ENCODE results near the gene KCTD6. TPM values are rescaled to one million over a fixed set of nuclear protein-coding genes. Genes with fewer than 3 reads are reported as not detected.

The KCTD6 gene
- total RNA-seq, 1 experiment from 2014 or later, result 12.0 TPM

DNA sequence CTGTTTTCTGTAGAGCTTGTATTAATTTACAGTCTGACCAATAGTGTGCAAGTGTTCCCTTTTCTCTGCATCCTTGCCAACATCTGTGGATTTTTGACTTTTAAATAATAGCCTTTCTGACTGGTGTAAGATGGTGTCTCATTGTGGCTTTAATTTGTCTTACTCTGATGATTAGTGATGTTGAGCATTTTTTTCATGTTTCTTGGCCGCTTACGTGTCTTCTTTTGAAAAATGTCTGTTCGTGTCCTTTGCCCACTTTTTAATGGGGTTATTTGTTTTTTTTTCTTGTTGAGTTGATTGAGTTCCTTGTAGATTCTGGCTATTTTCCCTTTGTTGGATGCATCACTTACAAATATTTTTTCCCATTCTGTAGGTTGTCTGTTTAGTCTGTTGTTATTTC lies 52.6 kb downstream of the KCTD6 start:
- no peak overlapping the region for H2AFZ ChIP-seq (ENCODE audit: low read depth, low read length, poor library complexity, severe bottlenecking)
- intact Hi-C loops (cut with micrococcal nuclease), result no loop called here
- RAD21 ChIA-PET (ENCODE audit: low non-redundant PET in 1 of 2, low total read pairs in 2 of 2, uncharacterized antibody in 2 of 2, unreplicated experiment in 2 of 2), result no interaction called here
- no peaks in the 10 kb centered on the region for H3K79me2 ChIP-seq (ENCODE audit: insufficient read depth, low read length)
- TF ChIP-seq, protein P1, sequence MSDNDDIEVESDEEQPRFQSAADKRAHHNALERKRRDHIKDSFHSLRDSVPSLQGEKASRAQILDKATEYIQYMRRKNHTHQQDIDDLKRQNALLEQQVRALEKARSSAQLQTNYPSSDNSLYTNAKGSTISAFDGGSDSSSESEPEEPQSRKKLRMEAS (IDR thresholded peaks at IDR 0.05), result no peak
- TF ChIP-seq CEBPB (IDR thresholded peaks at IDR 0.05; ENCODE audit: low read depth) (no peak), SRF (IDR thresholded peaks at IDR 0.05; ENCODE audit: low read depth) (no peak), POLR2A (IDR thresholded peaks at IDR 0.05; ENCODE audit: borderline replicate concordance, extremely low read depth, insufficient read depth, insufficient read length) (no peak), EZH2 (IDR thresholded peaks at IDR 0.05) (no peak), JUND (IDR thresholded peaks at IDR 0.05) (no peak)
- TF ChIP-seq, protein P2, sequence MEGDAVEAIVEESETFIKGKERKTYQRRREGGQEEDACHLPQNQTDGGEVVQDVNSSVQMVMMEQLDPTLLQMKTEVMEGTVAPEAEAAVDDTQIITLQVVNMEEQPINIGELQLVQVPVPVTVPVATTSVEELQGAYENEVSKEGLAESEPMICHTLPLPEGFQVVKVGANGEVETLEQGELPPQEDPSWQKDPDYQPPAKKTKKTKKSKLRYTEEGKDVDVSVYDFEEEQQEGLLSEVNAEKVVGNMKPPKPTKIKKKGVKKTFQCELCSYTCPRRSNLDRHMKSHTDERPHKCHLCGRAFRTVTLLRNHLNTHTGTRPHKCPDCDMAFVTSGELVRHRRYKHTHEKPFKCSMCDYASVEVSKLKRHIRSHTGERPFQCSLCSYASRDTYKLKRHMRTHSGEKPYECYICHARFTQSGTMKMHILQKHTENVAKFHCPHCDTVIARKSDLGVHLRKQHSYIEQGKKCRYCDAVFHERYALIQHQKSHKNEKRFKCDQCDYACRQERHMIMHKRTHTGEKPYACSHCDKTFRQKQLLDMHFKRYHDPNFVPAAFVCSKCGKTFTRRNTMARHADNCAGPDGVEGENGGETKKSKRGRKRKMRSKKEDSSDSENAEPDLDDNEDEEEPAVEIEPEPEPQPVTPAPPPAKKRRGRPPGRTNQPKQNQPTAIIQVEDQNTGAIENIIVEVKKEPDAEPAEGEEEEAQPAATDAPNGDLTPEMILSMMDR (IDR thresholded peaks at IDR 0.05 in 2 of 3, conservative IDR thresholded peaks at IDR 0.05 in 1 of 3; ENCODE audit: borderline replicate concordance in 1 of 3, insufficient read depth in 1 of 3, low read depth in 2 of 3, low read length in 2 of 3), result no peak
- TF ChIP-seq, protein P3, sequence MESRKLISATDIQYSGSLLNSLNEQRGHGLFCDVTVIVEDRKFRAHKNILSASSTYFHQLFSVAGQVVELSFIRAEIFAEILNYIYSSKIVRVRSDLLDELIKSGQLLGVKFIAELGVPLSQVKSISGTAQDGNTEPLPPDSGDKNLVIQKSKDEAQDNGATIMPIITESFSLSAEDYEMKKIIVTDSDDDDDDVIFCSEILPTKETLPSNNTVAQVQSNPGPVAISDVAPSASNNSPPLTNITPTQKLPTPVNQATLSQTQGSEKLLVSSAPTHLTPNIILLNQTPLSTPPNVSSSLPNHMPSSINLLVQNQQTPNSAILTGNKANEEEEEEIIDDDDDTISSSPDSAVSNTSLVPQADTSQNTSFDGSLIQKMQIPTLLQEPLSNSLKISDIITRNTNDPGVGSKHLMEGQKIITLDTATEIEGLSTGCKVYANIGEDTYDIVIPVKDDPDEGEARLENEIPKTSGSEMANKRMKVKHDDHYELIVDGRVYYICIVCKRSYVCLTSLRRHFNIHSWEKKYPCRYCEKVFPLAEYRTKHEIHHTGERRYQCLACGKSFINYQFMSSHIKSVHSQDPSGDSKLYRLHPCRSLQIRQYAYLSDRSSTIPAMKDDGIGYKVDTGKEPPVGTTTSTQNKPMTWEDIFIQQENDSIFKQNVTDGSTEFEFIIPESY (IDR thresholded peaks at IDR 0.05; ENCODE audit: extremely low read depth, insufficient replicate concordance, low read length), result no peak
- TF ChIP-seq, protein P4, sequence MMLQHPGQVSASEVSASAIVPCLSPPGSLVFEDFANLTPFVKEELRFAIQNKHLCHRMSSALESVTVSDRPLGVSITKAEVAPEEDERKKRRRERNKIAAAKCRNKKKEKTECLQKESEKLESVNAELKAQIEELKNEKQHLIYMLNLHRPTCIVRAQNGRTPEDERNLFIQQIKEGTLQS (IDR thresholded peaks at IDR 0.05), result no peak
- H3K4me3 ChIP-seq (replicated peaks in 1 of 2; ENCODE audit: low read depth in 1 of 2, low read length in 2 of 2), result no peak overlapping the region
- ATAC-seq (no peak), DNase-seq (ENCODE audit: low read depth, low spot score) (no peak)
- no peak overlapping the region for H3K27ac ChIP-seq (ENCODE audit: low read depth, low read length)
- no peaks in the 10 kb centered on the region for H4K20me1 ChIP-seq (ENCODE audit: insufficient read depth)
- H3K36me3 ChIP-seq (ENCODE audit: control insufficient read depth in 1 of 2, insufficient read depth in 2 of 2, low read length in 2 of 2), result no peaks in the 10 kb centered on the region
- POLR2A ChIA-PET, result no interaction called here
- H3K9me2 ChIP-seq (ENCODE audit: insufficient read depth), result no peaks in the 10 kb centered on the region
- no TSS peak for BruUV-seq (replicated peaks)
- no peak overlapping the region for H3K9ac ChIP-seq (ENCODE audit: low read length)
- H3K4me1 ChIP-seq (ENCODE audit: control insufficient read depth in 1 of 2, insufficient read depth in 2 of 2, low read length in 2 of 2), result no peaks in the 10 kb centered on the region
- CTCF ChIA-PET, result no interaction called here
- H3K9me3 ChIP-seq (ENCODE audit: control insufficient read depth in 1 of 2, insufficient read depth in 1 of 2, low read depth in 1 of 2, low read length in 2 of 2), result no peaks in the 10 kb centered on the region
- no peaks in the 10 kb centered on the region for H3K27me3 ChIP-seq (ENCODE audit: insufficient read depth, low read length)
- H3K4me2 ChIP-seq (ENCODE audit: low read length), result no peak overlapping the region
